Fibroblast of the aortic adventitia (primary cell): ENCODE measurements around the gene DHRS2. TPM values are rescaled to one million over a fixed set of nuclear protein-coding genes. Genes with fewer than 3 reads are reported as not detected.
A peak's percentile ranks its signal among the peaks of the same experiment; 100 is the strongest.

Experiments used
- DNase-seq: peaks from one replicate; pipeline ENCODE4 v3.0.0-alpha.2; 2010; ENCODE audit warnings: low read depth
- H3K4me3 ChIP-seq: 2 replicates; pipeline ENCODE4 v1.5.1; 2011; ENCODE audit warnings: low read depth, mild to moderate bottlenecking, control low read depth, low read length, moderate library complexity
- CTCF ChIP-seq: IDR thresholded peaks from 2 replicates; pipeline ENCODE4 v1.5.1; 2011; ENCODE audit warnings: mild to moderate bottlenecking, low read length, control low read depth, inconsistent platforms; ENCODE audit not compliant: insufficient read depth
- total RNA-seq: library from RNA; depleted of rRNA; stranded (reverse); fragments of >200 nt; gene quantifications from 2 replicates; pipeline ENCODE4 v1.2.3, GENCODE V29; 2012; ENCODE audit warnings: low replicate concordance

Gene DHRS2
- total RNA-seq, 1 donor: not detected

- no peak overlapping the region for H3K4me3 ChIP-seq
- DNase-seq: no peak
- no peak for TF ChIP-seq CTCF
These were observed 9.2 kb upstream of the DHRS2 start for GRCh38 chr14:23626946-23627345.

GRCh38 chr14:23627961-23628360, 8.2 kb upstream of the DHRS2 start:
- no peak overlapping the region for H3K4me3 ChIP-seq
- no peak for DNase-seq
- TF ChIP-seq CTCF: no peak

GRCh38 chr14:23629204-23629603, 7.0 kb upstream of the DHRS2 start:
- H3K4me3 ChIP-seq: no peak overlapping the region
- no peak for TF ChIP-seq CTCF
- no peak for DNase-seq

- no peak for TF ChIP-seq CTCF
- no peak overlapping the region for H3K4me3 ChIP-seq
- DNase-seq: peak; percentile 36
These were observed 6.2 kb upstream of the DHRS2 start for GRCh38 chr14:23629832-23630396.

- no peak overlapping the region for H3K4me3 ChIP-seq
- TF ChIP-seq CTCF: no peak
- no peak for DNase-seq
These were observed 5.5 kb upstream of the DHRS2 start for GRCh38 chr14:23630687-23631086.

GRCh38 chr14:23631234-23631633, 4.9 kb upstream of the DHRS2 start:
- no peak for TF ChIP-seq CTCF
- no peak for DNase-seq

GRCh38 chr14:23631702-23632460, 4.3 kb upstream of the DHRS2 start:
- H3K4me3 ChIP-seq: peak overlapping the region; percentile 2
- TF ChIP-seq CTCF: peak; percentile 96
- DNase-seq: peak; percentile 88

More at GRCh38 chr14:23631234-23631633, 4.9 kb upstream of the DHRS2 start:
- H3K4me3 ChIP-seq: no peak overlapping the region
